OCI-LY7 (cell line): ENCODE data around the gene TTR. TPM values are rescaled to one million over a fixed set of nuclear protein-coding genes. Genes with fewer than 3 reads are reported as not detected.

ENCODE experiments used
- BruUV-seq: library from RNA; stranded (reverse); fragments of 400-500 nt; replicated peaks from 2 replicates; lab custom pipeline; 2021; lab: Mats Ljungman, UMichigan
- CTCF ChIA-PET: fragments of 300-600 bp; sonication (Branson Sonifier 250); formaldehyde crosslinking; loops from one replicate; lab custom pipeline; 2022; ENCODE audit warnings: antibody characterized with exemption; ENCODE audit not compliant: unreplicated experiment; lab: Charles Lee
- POLR2A ChIA-PET: fragments of 300-600 bp; sonication (Branson Sonifier 250); formaldehyde crosslinking; loops from one replicate; lab custom pipeline; 2022; ENCODE audit warnings: antibody characterized with exemption; lab: Charles Lee
- DNase-seq: peaks from one replicate; pipeline ENCODE4 v3.0.0-alpha.2; 2015; ENCODE audit warnings: low spot score
- H2AFZ ChIP-seq: fragments of 200-600 bp; sonication (generic), shearing (Covaris generic); 2 replicates; pipeline ENCODE4 v1.6.1; 2014; ENCODE audit warnings: mild to moderate bottlenecking, antibody characterized with exemption, low read length, moderate library complexity
- H3K27ac ChIP-seq: fragments of 200-600 bp; sonication (generic); 2 replicates; pipeline ENCODE4 v1.5.1; 2014; ENCODE audit warnings: mixed run types, low read depth, mild to moderate bottlenecking, moderate library complexity, low read length, inconsistent platforms; ENCODE audit not compliant: poor library complexity, severe bottlenecking
- H3K36me3 ChIP-seq: fragments of 200-600 bp; sonication (generic); 2 replicates; pipeline ENCODE4 v1.6.1; 2014; ENCODE audit warnings: mild to moderate bottlenecking, antibody characterized with exemption, low read length, moderate library complexity, mixed read lengths; ENCODE audit not compliant: insufficient read depth
- H3K4me1 ChIP-seq: fragments of 200-600 bp; sonication (generic); 2 replicates; pipeline ENCODE4 v1.5.1; 2014; ENCODE audit warnings: mild to moderate bottlenecking, low read length; ENCODE audit not compliant: insufficient read depth, poor library complexity, severe bottlenecking
- H3K4me2 ChIP-seq: fragments of 200-600 bp; sonication (generic); 2 replicates; pipeline ENCODE4 v1.6.1; 2014; ENCODE audit warnings: mild to moderate bottlenecking, low read length
- H3K4me3 ChIP-seq: fragments of 200-600 bp; sonication (generic); 2 replicates; pipeline ENCODE4 v1.5.1; 2014; ENCODE audit warnings: mild to moderate bottlenecking, low read depth, low read length; ENCODE audit not compliant: poor library complexity, severe bottlenecking
- H3K79me2 ChIP-seq: fragments of 200-600 bp; sonication (generic); 2 replicates; pipeline ENCODE4 v1.6.1; 2016; ENCODE audit warnings: low read depth, mild to moderate bottlenecking, low read length, moderate library complexity, mixed read lengths; ENCODE audit not compliant: insufficient read depth
- H3K9me2 ChIP-seq: fragments of 200-600 bp; sonication (generic); 2 replicates; pipeline ENCODE4 v1.6.1; 2016; ENCODE audit warnings: mild to moderate bottlenecking, low read length, mixed read lengths; ENCODE audit not compliant: insufficient read depth
- H3K9me3 ChIP-seq: fragments of 200-600 bp; sonication (generic); 2 replicates; pipeline ENCODE4 v1.6.1; 2014; ENCODE audit warnings: mild to moderate bottlenecking, mixed run types, low read length, mixed read lengths
- H4K20me1 ChIP-seq: fragments of 200-600 bp; sonication (generic); 2 replicates; pipeline ENCODE4 v1.6.1; 2014; ENCODE audit warnings: mild to moderate bottlenecking, antibody characterized with exemption, low read length, moderate library complexity, mixed read lengths; ENCODE audit not compliant: insufficient read depth
- CTCF ChIP-seq: fragments of 200-600 bp; sonication (generic); conservative IDR thresholded peaks from 2 replicates; pipeline ENCODE4 v1.5.1; 2014; ENCODE audit warnings: mild to moderate bottlenecking, antibody characterized with exemption, low read length, moderate library complexity, mixed read lengths
- EZH2phosphoT487 ChIP-seq: fragments of 200-600 bp; sonication (generic); IDR thresholded peaks from 2 replicates; pipeline ENCODE4 v1.6.1; 2018; ENCODE audit warnings: low read depth, borderline replicate concordance, mild to moderate bottlenecking, mixed run types, antibody characterized with exemption, low read length, moderate library complexity, mixed read lengths
- intact Hi-C: fragments of 100-400 bp; cut with micrococcal nuclease; formaldehyde crosslinking; loops from one replicate; pipeline ENCODE4 v1.10.0; 2022; ENCODE audit not compliant: unreplicated experiment
- total RNA-seq, 2 experiments: library from RNA; depleted of rRNA in 1 of 2; stranded (reverse); fragments of >200 nt in 1 of 2; shearing (Covaris generic) in 1 of 2; gene quantifications; 2 replicates each; pipeline ENCODE4 v1.2.3, GENCODE V29; 2014 to 2022

Gene TTR
- total RNA-seq, 2 experiments from 2014 or later: not detected

- intact Hi-C loops: no loop called here
- Histone ChIP-seq H3K4me1 (peaks cover 54% of the 10 kb centered on the region), H3K79me2 (no peaks in the 10 kb centered on the region), H3K36me3 (no peaks in the 10 kb centered on the region), H3K4me2 (no peak overlapping the region), H3K9me2 (no peaks in the 10 kb centered on the region), H3K4me3 (no peak overlapping the region), H3K27ac (no peak overlapping the region), H4K20me1 (no peaks in the 10 kb centered on the region), H3K9me3 (peaks cover 6% of the 10 kb centered on the region; the same call in 1 of the 2 replicates), H2AFZ (no peak overlapping the region)
- BruUV-seq: no TSS peak
- TF ChIP-seq EZH2phosphoT487: no peak
- CTCF ChIA-PET: no interaction called here
- POLR2A ChIA-PET: no interaction called here
- DNase-seq: no peak
Measured at GRCh38 chr18:31581498-31582197, 10.0 kb upstream of the TTR start.

GRCh38 chr18:31583185-31583854, 8.4 kb upstream of the TTR start:
- no peak overlapping the region for H3K4me2 ChIP-seq

GRCh38 chr18:31585991-31586390, 5.7 kb upstream of the TTR start:
- CTCF ChIA-PET: no interaction called here
- H3K4me3 ChIP-seq: no peak overlapping the region
- TF ChIP-seq CTCF (no peak), EZH2phosphoT487 (no peak)
- H4K20me1 ChIP-seq: no peaks in the 10 kb centered on the region
- peaks cover 21% of the 10 kb centered on the region for H3K4me1 ChIP-seq
- H3K4me2 ChIP-seq: no peak overlapping the region
- no peaks in the 10 kb centered on the region for H3K36me3 ChIP-seq
- H2AFZ ChIP-seq: no peak overlapping the region
- H3K79me2 ChIP-seq: no peaks in the 10 kb centered on the region
- intact Hi-C loops: loop anchor here (5.0 kb wide), 1 partner anchor 51 kb away; no protein-coding TSS in a partner anchor
- no TSS peak for BruUV-seq
- DNase-seq: no peak
- H3K9me2 ChIP-seq: no peaks in the 10 kb centered on the region
- H3K9me3 ChIP-seq: no peaks in the 10 kb centered on the region
- POLR2A ChIA-PET: interaction anchor here (0.6 to 0.7 kb wide), 2 partner anchors 17 to 34 kb away, joined by 3 read pairs; no protein-coding TSS in a partner anchor
- no peak overlapping the region for H3K27ac ChIP-seq

More at GRCh38 chr18:31583185-31583854, 8.4 kb upstream of the TTR start:
- TF ChIP-seq EZH2phosphoT487: no peak
- no peak for TF ChIP-seq CTCF
- Histone ChIP-seq H3K79me2 (no peaks in the 10 kb centered on the region), H3K4me1 (peaks cover 39% of the 10 kb centered on the region), H3K36me3 (no peaks in the 10 kb centered on the region), H3K9me2 (no peaks in the 10 kb centered on the region), H3K4me3 (no peak overlapping the region), H3K9me3 (peaks cover 6% of the 10 kb centered on the region; the same call in 1 of the 2 replicates), H3K27ac (no peak overlapping the region), H2AFZ (no peak overlapping the region; the same call in 1 of the 2 replicates), H4K20me1 (no peaks in the 10 kb centered on the region)
- ChIA-PET POLR2A (no interaction called here), CTCF (no interaction called here)
- intact Hi-C loops: no loop called here
- BruUV-seq: no TSS peak
- no peak for DNase-seq
